WERI-Rb-1 (cell line): ENCODE results near the gene OPRM1.
A peak's percentile ranks its signal among the peaks of the same experiment; 100 is the strongest.

Experiments
- DNase-seq: peaks from one replicate; pipeline ENCODE4 v3.0.0-alpha.2; 2020
- H3K27ac ChIP-seq: fragments of 250-450 bp; sonication (Bioruptor Pico); 2 replicates; pipeline ENCODE4 v1.5.1; 2020; ENCODE audit warnings: mild to moderate bottlenecking, moderate library complexity
- H3K27me3 ChIP-seq: fragments of 250-450 bp; sonication (Bioruptor Pico); 2 replicates; pipeline ENCODE4 v1.5.1; 2021; ENCODE audit warnings: mild to moderate bottlenecking, low read depth, moderate library complexity; ENCODE audit not compliant: insufficient read depth, severe bottlenecking
- H3K36me3 ChIP-seq: fragments of 250-450 bp; sonication (Bioruptor Pico); 2 replicates; pipeline ENCODE4 v1.5.1; 2020; ENCODE audit warnings: mild to moderate bottlenecking, moderate library complexity
- H3K4me3 ChIP-seq: 2 replicates; pipeline ENCODE4 v1.5.1; 2011; ENCODE audit warnings: low read depth, mild to moderate bottlenecking, control low read depth, low read length
- H3K9me3 ChIP-seq: fragments of 250-450 bp; sonication (Bioruptor Pico); 2 replicates; pipeline ENCODE4 v1.5.1; 2021; ENCODE audit warnings: mild to moderate bottlenecking, moderate library complexity; ENCODE audit not compliant: severe bottlenecking
- TF ChIP-seq, protein P1 (sequence below): IDR thresholded peaks from 2 replicates; pipeline ENCODE4 v1.5.1; 2011; ENCODE audit warnings: low read depth, mild to moderate bottlenecking, control low read depth, inconsistent platforms, low read length

Gene OPRM1

DNA sequence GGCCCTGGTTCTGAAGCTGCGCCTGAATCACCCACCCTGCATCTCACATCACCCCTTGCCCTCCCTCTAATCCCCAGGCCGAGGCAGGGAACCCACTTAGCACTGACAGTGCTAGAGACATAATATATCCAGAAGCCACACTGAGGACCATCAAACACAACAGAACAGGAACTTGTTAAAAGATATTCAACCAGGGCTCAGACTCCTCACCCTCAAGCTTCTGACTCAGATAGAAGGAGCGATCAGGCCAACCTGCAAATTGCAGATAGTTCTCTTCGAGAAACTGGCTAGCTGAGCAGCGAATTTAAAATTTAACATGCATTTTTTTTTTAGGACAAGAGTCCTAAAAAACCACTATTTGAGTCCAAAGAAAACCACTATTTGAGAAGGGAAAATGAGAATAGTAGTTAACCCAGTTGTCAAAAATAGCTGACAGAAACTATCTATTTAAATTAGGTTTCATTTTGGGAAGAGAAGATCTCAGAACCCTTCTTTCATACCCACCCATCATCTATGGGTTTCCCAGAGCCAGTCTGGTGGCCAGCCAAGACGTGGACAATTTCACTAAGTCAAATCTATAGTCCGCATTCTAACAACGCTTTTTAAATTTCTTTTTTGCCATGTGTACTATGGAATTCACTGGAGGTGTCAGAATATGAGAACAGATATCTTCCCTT, 95.6 kb downstream of the OPRM1 start:
- H3K4me3 ChIP-seq = no peak overlapping the region
- H3K27me3 ChIP-seq = no peaks in the 10 kb centered on the region
- no peak overlapping the region for H3K27ac ChIP-seq
- DNase-seq = no peak
- H3K9me3 ChIP-seq = no peaks in the 10 kb centered on the region
- TF ChIP-seq, protein P1, sequence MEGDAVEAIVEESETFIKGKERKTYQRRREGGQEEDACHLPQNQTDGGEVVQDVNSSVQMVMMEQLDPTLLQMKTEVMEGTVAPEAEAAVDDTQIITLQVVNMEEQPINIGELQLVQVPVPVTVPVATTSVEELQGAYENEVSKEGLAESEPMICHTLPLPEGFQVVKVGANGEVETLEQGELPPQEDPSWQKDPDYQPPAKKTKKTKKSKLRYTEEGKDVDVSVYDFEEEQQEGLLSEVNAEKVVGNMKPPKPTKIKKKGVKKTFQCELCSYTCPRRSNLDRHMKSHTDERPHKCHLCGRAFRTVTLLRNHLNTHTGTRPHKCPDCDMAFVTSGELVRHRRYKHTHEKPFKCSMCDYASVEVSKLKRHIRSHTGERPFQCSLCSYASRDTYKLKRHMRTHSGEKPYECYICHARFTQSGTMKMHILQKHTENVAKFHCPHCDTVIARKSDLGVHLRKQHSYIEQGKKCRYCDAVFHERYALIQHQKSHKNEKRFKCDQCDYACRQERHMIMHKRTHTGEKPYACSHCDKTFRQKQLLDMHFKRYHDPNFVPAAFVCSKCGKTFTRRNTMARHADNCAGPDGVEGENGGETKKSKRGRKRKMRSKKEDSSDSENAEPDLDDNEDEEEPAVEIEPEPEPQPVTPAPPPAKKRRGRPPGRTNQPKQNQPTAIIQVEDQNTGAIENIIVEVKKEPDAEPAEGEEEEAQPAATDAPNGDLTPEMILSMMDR = no peak
- no peaks in the 10 kb centered on the region for H3K36me3 ChIP-seq

DNA sequence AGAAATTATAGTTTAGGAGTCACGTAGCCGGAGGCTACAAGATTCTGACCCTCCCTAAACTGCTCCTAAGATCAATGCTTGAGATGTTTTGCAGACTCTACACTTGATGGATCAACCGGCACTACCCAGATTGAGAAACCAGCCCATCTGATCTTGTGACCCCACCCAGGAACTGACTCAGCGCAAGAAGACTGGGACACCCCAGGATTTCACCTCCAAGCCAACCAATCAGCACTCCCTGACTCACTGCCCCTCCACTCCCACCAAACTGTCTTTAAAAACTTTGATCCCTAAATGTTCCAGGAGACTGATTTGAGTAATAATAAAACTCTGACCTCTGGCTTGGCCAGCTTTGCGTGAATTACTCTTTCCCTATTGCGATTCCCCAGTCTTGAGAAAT, 99.8 kb downstream of the OPRM1 start:
- H3K36me3 ChIP-seq = no peaks in the 10 kb centered on the region
- TF ChIP-seq, protein P1 = no peak
- H3K9me3 ChIP-seq = no peaks in the 10 kb centered on the region
- H3K27ac ChIP-seq = no peak overlapping the region
- no peak for DNase-seq
- no peak overlapping the region for H3K4me3 ChIP-seq
- H3K27me3 ChIP-seq = no peaks in the 10 kb centered on the region

DNA sequence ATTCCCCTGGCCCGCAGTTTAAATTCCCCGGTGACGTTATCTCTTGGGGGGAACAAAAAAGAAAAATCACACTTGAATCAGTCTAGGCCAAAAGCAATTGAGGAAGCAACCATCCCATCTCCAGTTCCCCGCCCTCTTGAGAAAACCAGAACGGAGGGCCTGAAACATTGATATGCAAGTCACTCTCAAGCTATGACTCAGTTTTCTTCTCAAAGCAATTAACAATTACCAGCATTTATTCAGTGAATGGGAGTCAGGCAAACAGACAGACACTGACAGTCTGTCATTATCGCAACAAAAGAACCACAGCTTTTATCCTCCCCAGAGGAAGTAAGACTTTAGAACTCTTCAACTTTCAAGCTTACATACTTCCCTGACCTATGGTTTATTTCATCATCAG, 100.9 kb downstream of the OPRM1 start:
- TF ChIP-seq, protein P1 = no peak
- Histone ChIP-seq H3K4me3 (no peak overlapping the region), H3K9me3 (no peaks in the 10 kb centered on the region), H3K27me3 (no peaks in the 10 kb centered on the region), H3K36me3 (no peaks in the 10 kb centered on the region), H3K27ac (no peak overlapping the region)
- DNase-seq = no peak

- Histone ChIP-seq H3K27ac (no peak overlapping the region), H3K36me3 (no peaks in the 10 kb centered on the region), H3K4me3 (no peak overlapping the region), H3K27me3 (no peaks in the 10 kb centered on the region), H3K9me3 (no peaks in the 10 kb centered on the region)
- no peak for DNase-seq
- TF ChIP-seq, protein P1 = no peak
Observed at GRCh38 chr6:154140743-154141142, 101.7 kb downstream of the OPRM1 start.

DNA sequence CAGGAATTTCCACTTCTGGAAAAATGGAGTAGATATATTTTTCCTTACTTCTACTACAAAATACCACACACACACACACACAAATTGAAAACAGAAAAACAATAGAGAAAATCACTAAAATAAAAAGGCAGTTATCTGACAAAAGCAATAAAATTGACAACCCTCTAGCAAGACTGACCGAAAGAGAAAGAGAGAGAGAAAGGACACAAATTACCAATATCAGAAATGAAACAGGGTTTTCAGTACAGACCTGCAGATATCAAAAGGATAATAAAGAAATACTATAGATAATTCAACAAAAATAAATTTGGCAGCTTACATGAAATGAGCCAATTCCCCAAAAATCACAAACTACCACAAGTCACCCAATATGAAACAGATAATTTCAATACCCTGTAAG, 104.7 kb downstream of the OPRM1 start:
- Histone ChIP-seq H3K9me3 (no peaks in the 10 kb centered on the region), H3K27me3 (no peaks in the 10 kb centered on the region), H3K27ac (no peak overlapping the region), H3K36me3 (no peaks in the 10 kb centered on the region), H3K4me3 (no peak overlapping the region)
- no peak for DNase-seq
- TF ChIP-seq, protein P1 = no peak

DNA sequence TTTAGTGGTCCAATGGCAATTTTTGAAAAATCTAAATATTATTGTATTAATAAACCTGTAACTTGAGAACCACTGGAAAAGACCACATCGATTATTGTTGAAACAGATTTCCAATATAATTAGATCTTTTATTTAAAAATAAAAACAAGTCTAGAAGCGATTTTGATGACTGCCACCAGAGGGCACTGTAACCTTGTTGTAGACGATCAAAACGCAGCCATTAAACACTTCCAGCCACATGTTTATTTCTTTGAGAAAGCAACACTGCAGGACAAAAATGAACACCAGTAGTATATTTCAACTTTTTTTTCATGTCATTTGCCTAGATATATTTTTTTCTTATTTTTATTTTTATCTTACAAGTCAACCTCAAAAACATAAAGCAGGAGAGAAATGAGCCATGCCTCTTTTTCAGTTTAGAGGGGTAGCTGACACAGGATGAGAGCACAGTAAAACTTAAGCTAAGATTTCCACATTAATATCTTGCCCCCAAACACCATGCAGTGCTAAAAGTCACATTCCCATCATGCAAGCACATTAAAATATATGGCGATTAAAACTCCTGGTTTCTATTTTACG, 115.4 kb downstream of the OPRM1 start:
- TF ChIP-seq, protein P1 = peak; percentile 45; the same call in 1 of the 2 replicates
- DNase-seq = peak; percentile 40
- H3K27ac ChIP-seq = no peak overlapping the region

More for the DNA sequence above, 115.4 kb downstream of the OPRM1 start:
- H3K4me3 ChIP-seq = no peak overlapping the region
- no peaks in the 10 kb centered on the region for H3K36me3 ChIP-seq
- no peaks in the 10 kb centered on the region for H3K27me3 ChIP-seq
- no peaks in the 10 kb centered on the region for H3K9me3 ChIP-seq
